K562 (cell line): Measurements from ENCODE around the gene STMN3. TPM values are rescaled to one million over a fixed set of nuclear protein-coding genes. Genes with fewer than 3 reads are reported as not detected.
A peak's percentile ranks its signal among the peaks of the same experiment; 100 is the strongest.

Source experiments
- ATF1 ChIP-seq, 2 experiments: fragments of 450-650 bp in 1 of 2; IDR thresholded peaks; 2 replicates each; pipeline ENCODE4 v1.6.1; 2016; ENCODE audit warnings: missing compliant biosample characterization in 1 of 2, missing genetic modification characterization in 1 of 2
- CHD1 ChIP-seq: fragments of 200-600 bp; sonication (generic); IDR thresholded peaks from one replicate; pipeline ENCODE4 v1.6.1; 2012; ENCODE audit warnings: mild to moderate bottlenecking, moderate library complexity, low read length, inconsistent platforms
- DIDO1 ChIP-seq: fragments of 450-650 bp; IDR thresholded peaks from 2 replicates; pipeline ENCODE4 v1.6.1; 2016; ENCODE audit warnings: low read depth, missing biosample characterization, missing genetic modification characterization
- FOXJ2 ChIP-seq: fragments of 200-800 bp; sonication (Bioruptor generic); IDR thresholded peaks from 2 replicates; pipeline ENCODE4 v1.6.1; 2016; ENCODE audit warnings: missing genetic modification characterization, missing compliant biosample characterization
- FOXP1 ChIP-seq: sonication (generic); formaldehyde crosslinking; IDR thresholded peaks from 2 replicates; pipeline ENCODE4 v1.8.0; 2022; ENCODE audit warnings: mild to moderate bottlenecking, missing genetic modification reagents
- GTF2A2 ChIP-seq: IDR thresholded peaks from 2 replicates; pipeline ENCODE4 v1.6.1; 2016; ENCODE audit warnings: mild to moderate bottlenecking, missing genetic modification characterization, missing compliant biosample characterization
- HNRNPL ChIP-seq: fragments of 200-400 bp; formaldehyde crosslinking; IDR thresholded peaks from 2 replicates; pipeline ENCODE4 v1.6.1; 2017; ENCODE audit warnings: low read depth, mild to moderate bottlenecking, low read length
- HOXB6 ChIP-seq: fragments of 250-450 bp; sonication (Bioruptor Pico); IDR thresholded peaks from 2 replicates; pipeline ENCODE4 v1.5.1; 2022; ENCODE audit warnings: mild to moderate bottlenecking, borderline replicate concordance
- NCOR1 ChIP-seq: fragments of 450-650 bp; IDR thresholded peaks from 2 replicates; pipeline ENCODE4 v1.6.1; 2016; ENCODE audit warnings: mild to moderate bottlenecking, moderate library complexity
- NR0B1 ChIP-seq: fragments of 450-650 bp; IDR thresholded peaks from one replicate; pipeline ENCODE4 v1.6.1; 2018; ENCODE audit warnings: mild to moderate bottlenecking, moderate library complexity; ENCODE audit not compliant: partially characterized antibody
- PCBP1 ChIP-seq: fragments of 200-400 bp; formaldehyde crosslinking; IDR thresholded peaks from 2 replicates; pipeline ENCODE4 v1.6.1; 2018; ENCODE audit warnings: mild to moderate bottlenecking, low read depth, low read length; ENCODE audit not compliant: poor library complexity, severe bottlenecking
- PML ChIP-seq: IDR thresholded peaks from 2 replicates; pipeline ENCODE4 v1.6.1; 2012; ENCODE audit warnings: low read length, inconsistent platforms
- POLR2AphosphoS5 ChIP-seq: IDR thresholded peaks from 2 replicates; pipeline ENCODE4 v1.6.1; 2011; ENCODE audit warnings: mild to moderate bottlenecking, low read depth, low read length, moderate library complexity; ENCODE audit not compliant: control insufficient read depth, insufficient read depth
- SIX5 ChIP-seq, 2 experiments: IDR thresholded peaks; 2 replicates each; pipeline ENCODE4 v1.6.1; 2011; ENCODE audit warnings: low read length in 2 of 2, borderline replicate concordance in 1 of 2, low read depth in 1 of 2, mild to moderate bottlenecking in 1 of 2, moderate library complexity in 1 of 2; ENCODE audit not compliant: insufficient read depth in 1 of 2
- SP1 ChIP-seq: sonication (generic); formaldehyde crosslinking; IDR thresholded peaks from 2 replicates; pipeline ENCODE4 v1.8.1; 2022; ENCODE audit warnings: mild to moderate bottlenecking, missing genetic modification reagents
- TCF15 ChIP-seq: fragments of 250-450 bp; sonication (Bioruptor Pico); IDR thresholded peaks from 2 replicates; pipeline ENCODE4 v1.8.0; 2022; ENCODE audit warnings: moderate library complexity, mild to moderate bottlenecking, inconsistent platforms
- TRIM24 ChIP-seq, 2 experiments: fragments of 450-650 bp; IDR thresholded peaks; 2 replicates each; pipeline ENCODE4 v1.6.1; 2016
- ZNF175 ChIP-seq: fragments of 200-800 bp; sonication (Bioruptor generic); IDR thresholded peaks from 2 replicates; pipeline ENCODE4 v1.6.1; 2016; ENCODE audit warnings: low read depth, mild to moderate bottlenecking, missing genetic modification characterization, missing compliant biosample characterization
- ZNF511 ChIP-seq: sonication (generic); formaldehyde crosslinking; IDR thresholded peaks from 2 replicates; pipeline ENCODE4 v1.8.0; 2022; ENCODE audit warnings: mild to moderate bottlenecking, missing genetic modification reagents
- ZNF830 ChIP-seq: fragments of 250-450 bp; sonication (Bioruptor Pico); IDR thresholded peaks from 2 replicates; pipeline ENCODE4 v1.5.0; 2021; ENCODE audit warnings: mild to moderate bottlenecking
- polyA plus RNA-seq, 8 experiments: library from polyadenylated mRNA; depleted of rRNA in 4 of 8; stranded (reverse) in 5 of 8; unstranded in 3 of 8; fragments of >200 nt; fragmentation: Nextera tagmentation in 2 of 8; fragmentation: Illumina TruSeq in 1 of 8; extraction: Ambion mirVana in 2 of 8; extraction: Trizol in 1 of 8; gene quantifications; 2 replicates each; pipeline versions ENCODE4 v1.2.1 to v1.2.3, GENCODE V29; 2011 to 2014; ENCODE audit warnings: inconsistent platforms in 1 of 8, missing spikeins in 1 of 8
- total RNA-seq, 7 experiments: library from RNA; depleted of rRNA in 6 of 7; stranded (reverse); fragments of >200 nt in 6 of 7; fragmentation: Illumina TruSeq in 2 of 7; extraction: Trizol in 2 of 7; gene quantifications; 2 replicates each; pipeline versions ENCODE4 v1.2.1 to v1.2.3, GENCODE V29; 2011 to 2021; ENCODE audit warnings: low replicate concordance in 1 of 7
- TF ChIP-seq, protein P1 (sequence below), 2 experiments: fragments of 450-650 bp; conservative IDR thresholded peaks; 2 replicates each; pipeline ENCODE4 v1.6.1; 2017; ENCODE audit warnings: mild to moderate bottlenecking in 2 of 2, moderate library complexity in 2 of 2
- TF ChIP-seq, protein P2 (sequence below): IDR thresholded peaks from 3 replicates; pipeline ENCODE4 v1.6.1; 2011; ENCODE audit warnings: borderline replicate concordance, mild to moderate bottlenecking; ENCODE audit not compliant: insufficient read length, insufficient read depth

The STMN3 gene
- total and polyA plus RNA-seq, 9 of the 15 experiments (the other 6 are each of a cell fraction or from before 2014, with no cell fraction given), result 0.70 to 65.6 (median 29.4) TPM

DNA sequence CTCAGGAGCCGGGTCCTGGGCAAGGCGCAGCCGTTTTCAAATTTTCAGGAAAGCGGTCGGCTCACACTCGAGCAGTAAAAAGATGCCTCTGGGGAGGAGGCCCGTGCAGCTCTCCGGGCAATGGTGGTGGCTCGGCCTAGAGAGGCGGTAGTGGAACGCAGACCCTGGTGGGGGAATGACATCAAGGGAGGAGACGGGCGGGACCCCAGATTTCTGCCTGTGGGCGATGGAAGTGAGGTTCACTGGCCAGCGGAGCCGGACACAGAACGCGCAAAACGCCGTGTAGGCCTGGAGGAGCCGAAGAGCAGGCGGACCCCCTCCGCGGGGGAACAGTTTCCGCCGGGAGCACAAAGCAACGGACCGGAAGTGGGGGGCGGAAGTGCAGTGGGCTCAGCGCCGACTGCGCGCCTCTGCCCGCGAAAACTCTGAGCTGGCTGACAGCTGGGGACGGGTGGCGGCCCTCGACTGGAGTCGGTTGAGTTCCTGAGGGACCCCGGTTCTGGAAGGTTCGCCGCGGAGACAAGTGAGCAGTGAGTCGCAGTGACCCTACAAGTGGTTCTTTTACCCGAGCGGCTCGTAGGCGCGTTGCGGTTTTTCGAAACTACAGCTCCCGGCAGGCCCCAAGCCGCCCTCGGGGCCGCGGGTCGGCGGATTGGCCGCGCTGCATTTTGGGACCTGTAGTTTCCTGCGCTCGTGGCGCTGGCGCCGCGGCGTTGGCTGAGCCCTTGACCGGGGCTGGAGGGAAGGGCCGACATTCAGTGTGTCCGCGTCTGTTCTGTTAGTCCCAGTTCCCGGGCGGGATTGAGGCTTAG, 4.9 kb upstream of the STMN3 start, which contains the start of gene RTEL1 (continued):
- TF ChIP-seq, protein P1, sequence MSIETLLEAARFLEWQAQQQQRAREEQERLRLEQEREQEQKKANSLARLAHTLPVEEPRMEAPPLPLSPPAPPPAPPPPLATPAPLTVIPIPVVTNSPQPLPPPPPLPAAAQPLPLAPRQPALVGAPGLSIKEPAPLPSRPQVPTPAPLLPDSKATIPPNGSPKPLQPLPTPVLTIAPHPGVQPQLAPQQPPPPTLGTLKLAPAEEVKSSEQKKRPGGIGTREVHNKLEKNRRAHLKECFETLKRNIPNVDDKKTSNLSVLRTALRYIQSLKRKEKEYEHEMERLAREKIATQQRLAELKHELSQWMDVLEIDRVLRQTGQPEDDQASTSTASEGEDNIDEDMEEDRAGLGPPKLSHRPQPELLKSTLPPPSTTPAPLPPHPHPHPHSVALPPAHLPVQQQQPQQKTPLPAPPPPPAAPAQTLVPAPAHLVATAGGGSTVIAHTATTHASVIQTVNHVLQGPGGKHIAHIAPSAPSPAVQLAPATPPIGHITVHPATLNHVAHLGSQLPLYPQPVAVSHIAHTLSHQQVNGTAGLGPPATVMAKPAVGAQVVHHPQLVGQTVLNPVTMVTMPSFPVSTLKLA (conservative IDR thresholded peaks at IDR 0.05), result peak; percentile 88 to 95
- TF ChIP-seq HOXB6 (no peak), SIX5 (IDR thresholded peaks at IDR 0.05; ENCODE audit: borderline replicate concordance in 1 of 2, insufficient read depth in 1 of 2, low read depth in 1 of 2, low read length in 2 of 2) (peak; percentile 83 to 92), ATF1 (CRISPR knock-in tag; IDR thresholded peaks at IDR 0.05) (no peak), ATF1 (tag; IDR thresholded peaks at IDR 0.05) (peak; percentile 85), SP1 (CRISPR knock-in tag) (peak; percentile 90), FOXJ2 (tag) (peak; percentile 58; the same call in 1 of the 2 replicates), TCF15 (CRISPR knock-in tag) (0 out of 2 replicates have a peak, but pooled peaks have one; percentile 51), POLR2AphosphoS5 (peak; percentile 68), GTF2A2 (peak; percentile 69), PCBP1 (peak; percentile 84), ZNF175 (CRISPR knock-in tag) (0 out of 2 replicates have a peak, but pooled peaks have one; percentile 36), HNRNPL (0 out of 2 replicates have a peak, but pooled peaks have one; percentile 22), NR0B1 (no peak), ZNF830 (CRISPR knock-in tag) (no peak), TRIM24 (IDR thresholded peaks at IDR 0.05) (peak in 1 of 2 experiments; percentile 99; a peak in 2 of 4 replicates), FOXP1 (CRISPR knock-in tag) (no peak), CHD1 (no peak), ZNF511 (CRISPR knock-in tag) (0 out of 2 replicates have a peak, but pooled peaks have one; percentile 10), NCOR1 (no peak), DIDO1 (peak; percentile 96), PML (peak; percentile 47; the same call in 1 of the 2 replicates)
- TF ChIP-seq, protein P2, sequence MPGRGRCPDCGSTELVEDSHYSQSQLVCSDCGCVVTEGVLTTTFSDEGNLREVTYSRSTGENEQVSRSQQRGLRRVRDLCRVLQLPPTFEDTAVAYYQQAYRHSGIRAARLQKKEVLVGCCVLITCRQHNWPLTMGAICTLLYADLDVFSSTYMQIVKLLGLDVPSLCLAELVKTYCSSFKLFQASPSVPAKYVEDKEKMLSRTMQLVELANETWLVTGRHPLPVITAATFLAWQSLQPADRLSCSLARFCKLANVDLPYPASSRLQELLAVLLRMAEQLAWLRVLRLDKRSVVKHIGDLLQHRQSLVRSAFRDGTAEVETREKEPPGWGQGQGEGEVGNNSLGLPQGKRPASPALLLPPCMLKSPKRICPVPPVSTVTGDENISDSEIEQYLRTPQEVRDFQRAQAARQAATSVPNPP, result no peak
